OCI-LY7 (cell line): ENCODE measurements around the gene CXCL11. TPM values are rescaled to one million over a fixed set of nuclear protein-coding genes. Genes with fewer than 3 reads are reported as not detected.
A peak's percentile ranks its signal among the peaks of the same experiment; 100 is the strongest.

Source experiments
- Bru-seq: library from RNA; stranded (reverse); fragments of 400-500 nt; gene quantifications from one replicate; lab custom pipeline; 2021; lab: Mats Ljungman, UMichigan
- BruChase-seq, 2 experiments: library from RNA; stranded (reverse); fragments of 400-500 nt; gene quantifications; one replicate each; lab custom pipeline; 2021; lab: Mats Ljungman, UMichigan
- BruUV-seq: library from RNA; stranded (reverse); fragments of 400-500 nt; replicated peaks from 2 replicates; lab custom pipeline; 2021; lab: Mats Ljungman, UMichigan
- CTCF ChIA-PET: fragments of 300-600 bp; sonication (Branson Sonifier 250); formaldehyde crosslinking; loops from one replicate; lab custom pipeline; 2022; ENCODE audit warnings: antibody characterized with exemption; ENCODE audit not compliant: unreplicated experiment; lab: Charles Lee
- POLR2A ChIA-PET: fragments of 300-600 bp; sonication (Branson Sonifier 250); formaldehyde crosslinking; loops from one replicate; lab custom pipeline; 2022; ENCODE audit warnings: antibody characterized with exemption; lab: Charles Lee
- DNase-seq: peaks from one replicate; pipeline ENCODE4 v3.0.0-alpha.2; 2015; ENCODE audit warnings: low spot score
- H2AFZ ChIP-seq: fragments of 200-600 bp; sonication (generic), shearing (Covaris generic); 2 replicates; pipeline ENCODE4 v1.6.1; 2014; ENCODE audit warnings: mild to moderate bottlenecking, antibody characterized with exemption, low read length, moderate library complexity
- H3K27ac ChIP-seq: fragments of 200-600 bp; sonication (generic); 2 replicates; pipeline ENCODE4 v1.5.1; 2014; ENCODE audit warnings: mixed run types, low read depth, mild to moderate bottlenecking, moderate library complexity, low read length, inconsistent platforms; ENCODE audit not compliant: poor library complexity, severe bottlenecking
- H3K36me3 ChIP-seq: fragments of 200-600 bp; sonication (generic); 2 replicates; pipeline ENCODE4 v1.6.1; 2014; ENCODE audit warnings: mild to moderate bottlenecking, antibody characterized with exemption, low read length, moderate library complexity, mixed read lengths; ENCODE audit not compliant: insufficient read depth
- H3K4me1 ChIP-seq: fragments of 200-600 bp; sonication (generic); 2 replicates; pipeline ENCODE4 v1.5.1; 2014; ENCODE audit warnings: mild to moderate bottlenecking, low read length; ENCODE audit not compliant: insufficient read depth, poor library complexity, severe bottlenecking
- H3K4me2 ChIP-seq: fragments of 200-600 bp; sonication (generic); 2 replicates; pipeline ENCODE4 v1.6.1; 2014; ENCODE audit warnings: mild to moderate bottlenecking, low read length
- H3K4me3 ChIP-seq: fragments of 200-600 bp; sonication (generic); 2 replicates; pipeline ENCODE4 v1.5.1; 2014; ENCODE audit warnings: mild to moderate bottlenecking, low read depth, low read length; ENCODE audit not compliant: poor library complexity, severe bottlenecking
- H3K79me2 ChIP-seq: fragments of 200-600 bp; sonication (generic); 2 replicates; pipeline ENCODE4 v1.6.1; 2016; ENCODE audit warnings: low read depth, mild to moderate bottlenecking, low read length, moderate library complexity, mixed read lengths; ENCODE audit not compliant: insufficient read depth
- H3K9me2 ChIP-seq: fragments of 200-600 bp; sonication (generic); 2 replicates; pipeline ENCODE4 v1.6.1; 2016; ENCODE audit warnings: mild to moderate bottlenecking, low read length, mixed read lengths; ENCODE audit not compliant: insufficient read depth
- H3K9me3 ChIP-seq: fragments of 200-600 bp; sonication (generic); 2 replicates; pipeline ENCODE4 v1.6.1; 2014; ENCODE audit warnings: mild to moderate bottlenecking, mixed run types, low read length, mixed read lengths
- H4K20me1 ChIP-seq: fragments of 200-600 bp; sonication (generic); 2 replicates; pipeline ENCODE4 v1.6.1; 2014; ENCODE audit warnings: mild to moderate bottlenecking, antibody characterized with exemption, low read length, moderate library complexity, mixed read lengths; ENCODE audit not compliant: insufficient read depth
- EZH2phosphoT487 ChIP-seq: fragments of 200-600 bp; sonication (generic); IDR thresholded peaks from 2 replicates; pipeline ENCODE4 v1.6.1; 2018; ENCODE audit warnings: low read depth, borderline replicate concordance, mild to moderate bottlenecking, mixed run types, antibody characterized with exemption, low read length, moderate library complexity, mixed read lengths
- intact Hi-C: fragments of 100-400 bp; cut with micrococcal nuclease; formaldehyde crosslinking; loops from one replicate; pipeline ENCODE4 v1.10.0; 2022; ENCODE audit not compliant: unreplicated experiment
- long read RNA-seq: library from polyadenylated mRNA; stranded (forward); transcript quantifications from one replicate; pipeline ENCODE4 v2.0.0, GENCODE V29; 2022
- total RNA-seq, 2 experiments: library from RNA; depleted of rRNA in 1 of 2; stranded (reverse); fragments of >200 nt in 1 of 2; shearing (Covaris generic) in 1 of 2; gene quantifications; 2 replicates each; pipeline ENCODE4 v1.2.3, GENCODE V29; 2014 to 2022
- TF ChIP-seq, protein P1 (sequence below): fragments of 200-600 bp; sonication (generic); conservative IDR thresholded peaks from 2 replicates; pipeline ENCODE4 v1.5.1; 2014; ENCODE audit warnings: mild to moderate bottlenecking, antibody characterized with exemption, low read length, moderate library complexity, mixed read lengths

Gene CXCL11
- not detected in 2 replicates for total RNA-seq (2014; rRNA removed; shearing (Covaris generic))
- 0.40 TPM in 1 of 2 replicates, not detected in the other for total RNA-seq (2022)
- percentile 23 among the genes with signal in this experiment for Bru-seq, nascent RNA
- percentile 17 among the genes with signal in this experiment for BruChase-seq, experiment 1, labeled RNA remaining after a 6-hour chase
- BruChase-seq, experiment 2, labeled RNA remaining after a 2-hour chase, result percentile 15 among the genes with signal in this experiment
- long read RNA-seq, result 0 reads

DNA sequence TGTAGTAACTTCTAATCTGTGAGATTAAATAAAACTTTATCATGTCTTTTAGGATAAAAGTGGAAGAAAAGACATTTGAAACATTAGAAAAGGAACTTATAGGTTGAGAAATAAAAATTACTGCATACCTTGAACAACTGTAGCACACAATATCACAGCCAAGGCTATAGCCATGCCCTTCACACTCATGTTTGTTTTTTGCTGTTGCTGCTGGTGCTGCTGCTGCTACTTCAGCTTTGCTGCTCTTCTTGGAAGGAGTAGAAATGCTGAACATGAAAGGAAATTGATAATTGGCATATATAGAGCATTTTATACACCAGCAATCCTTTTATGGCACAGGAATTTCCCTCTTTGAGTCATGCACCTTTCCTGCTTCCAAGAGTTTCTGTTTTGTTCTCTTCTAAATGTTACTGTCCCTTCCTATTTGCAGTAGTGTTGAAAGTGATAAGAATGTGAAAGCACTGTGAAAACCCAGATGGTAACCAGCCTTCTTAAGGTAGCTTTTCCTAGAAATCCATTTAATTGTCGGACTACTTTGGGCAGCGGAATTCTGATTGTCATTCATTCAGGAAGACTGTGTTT is at the start of gene CXCL11:
CXCL11 (minus strand) TSS at position 272 of the 582 bp plus-strand sequence; CDS start at position 189, 83 bp downstream.
- no peak for DNase-seq
- BruUV-seq, result no TSS peak
- POLR2A ChIA-PET, result interaction anchor here (0.5 to 2.0 kb wide), 5 partner anchors 10 to 736 kb away, joined by 3 to 7 read pairs (median 4); no protein-coding TSS in a partner anchor
- H2AFZ ChIP-seq, result no peak within 1 kb of the TSS
- H3K36me3 ChIP-seq, result no peaks in the 10 kb centered on the region
- H3K9me3 ChIP-seq, result no peaks in the 10 kb centered on the region
- no peak for TF ChIP-seq EZH2phosphoT487
- TF ChIP-seq, protein P1, sequence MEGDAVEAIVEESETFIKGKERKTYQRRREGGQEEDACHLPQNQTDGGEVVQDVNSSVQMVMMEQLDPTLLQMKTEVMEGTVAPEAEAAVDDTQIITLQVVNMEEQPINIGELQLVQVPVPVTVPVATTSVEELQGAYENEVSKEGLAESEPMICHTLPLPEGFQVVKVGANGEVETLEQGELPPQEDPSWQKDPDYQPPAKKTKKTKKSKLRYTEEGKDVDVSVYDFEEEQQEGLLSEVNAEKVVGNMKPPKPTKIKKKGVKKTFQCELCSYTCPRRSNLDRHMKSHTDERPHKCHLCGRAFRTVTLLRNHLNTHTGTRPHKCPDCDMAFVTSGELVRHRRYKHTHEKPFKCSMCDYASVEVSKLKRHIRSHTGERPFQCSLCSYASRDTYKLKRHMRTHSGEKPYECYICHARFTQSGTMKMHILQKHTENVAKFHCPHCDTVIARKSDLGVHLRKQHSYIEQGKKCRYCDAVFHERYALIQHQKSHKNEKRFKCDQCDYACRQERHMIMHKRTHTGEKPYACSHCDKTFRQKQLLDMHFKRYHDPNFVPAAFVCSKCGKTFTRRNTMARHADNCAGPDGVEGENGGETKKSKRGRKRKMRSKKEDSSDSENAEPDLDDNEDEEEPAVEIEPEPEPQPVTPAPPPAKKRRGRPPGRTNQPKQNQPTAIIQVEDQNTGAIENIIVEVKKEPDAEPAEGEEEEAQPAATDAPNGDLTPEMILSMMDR, result no peak
- intact Hi-C loops, result no loop called here
- no peaks in the 10 kb centered on the region for H3K4me1 ChIP-seq
- no peaks in the 10 kb centered on the region for H4K20me1 ChIP-seq
- H3K9me2 ChIP-seq, result no peaks in the 10 kb centered on the region
- CTCF ChIA-PET, result no interaction called here
- no peaks in the 10 kb centered on the region for H3K79me2 ChIP-seq
- no peak within 1 kb of the TSS for H3K4me3 ChIP-seq
- no peak within 1 kb of the TSS for H3K27ac ChIP-seq
- H3K4me2 ChIP-seq, result no peak within 1 kb of the TSS

DNA sequence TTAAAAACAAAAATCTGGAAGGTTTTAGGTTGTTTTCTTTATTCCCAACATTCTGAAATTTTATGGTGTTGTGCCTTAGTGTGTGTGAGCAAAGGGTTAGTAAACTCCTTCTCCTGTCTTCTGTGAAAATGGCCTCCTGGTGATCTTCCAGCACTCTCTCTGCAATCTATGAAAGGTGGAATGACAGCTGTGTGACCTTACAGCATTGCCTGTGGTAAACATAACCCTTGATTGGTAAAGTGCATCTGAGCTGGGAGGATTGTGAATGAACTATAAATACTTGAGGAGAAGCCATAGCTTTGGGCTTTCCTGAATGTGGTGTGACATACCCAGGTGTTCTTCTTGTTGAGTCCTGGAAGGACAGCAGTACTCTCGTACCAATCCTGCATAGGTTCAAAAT is 48.7 kb upstream of the CXCL11 start:
- TF ChIP-seq, protein P1, result no peak
- no peak for TF ChIP-seq EZH2phosphoT487
- ChIA-PET POLR2A (interaction anchor here (0.7 to 1.1 kb wide), 3 partner anchors 11 to 106 kb away, joined by 3 to 4 read pairs (median 3); no protein-coding TSS in a partner anchor), CTCF (no interaction called here)
- no peaks in the 10 kb centered on the region for H3K79me2 ChIP-seq
- H3K36me3 ChIP-seq, result no peaks in the 10 kb centered on the region
- intact Hi-C loops, result no loop called here
- no peaks in the 10 kb centered on the region for H3K9me3 ChIP-seq
- no peak overlapping the region for H3K4me2 ChIP-seq
- H3K4me1 ChIP-seq, result no peaks in the 10 kb centered on the region
- no peak overlapping the region for H2AFZ ChIP-seq
- DNase-seq, result no peak
- H3K4me3 ChIP-seq, result no peak overlapping the region
- no peaks in the 10 kb centered on the region for H4K20me1 ChIP-seq
- H3K27ac ChIP-seq, result no peak overlapping the region
- no TSS peak for BruUV-seq
- no peaks in the 10 kb centered on the region for H3K9me2 ChIP-seq
